DMS53 (cell line): Measurements from ENCODE around the gene SPECC1L.
A peak's percentile ranks its signal among the peaks of the same experiment; 100 is the strongest.
"Not testable (repeated sequence)": the region's sequence is repeated elsewhere in the genome, so short reads cannot be mapped to it uniquely, and the experiment has no call there.

ENCODE experiments used
- DNase-seq: peaks from one replicate; lab custom pipeline; 2025; lab: John Stamatoyannopoulos, UW

Gene SPECC1L

GRCh38 chr22:24284747-24285203 lies 14.1 kb downstream of the SPECC1L start:
- DNase-seq, result no peak

GRCh38 chr22:24285245-24285644 lies 14.6 kb downstream of the SPECC1L start:
- DNase-seq, result no peak

DNA sequence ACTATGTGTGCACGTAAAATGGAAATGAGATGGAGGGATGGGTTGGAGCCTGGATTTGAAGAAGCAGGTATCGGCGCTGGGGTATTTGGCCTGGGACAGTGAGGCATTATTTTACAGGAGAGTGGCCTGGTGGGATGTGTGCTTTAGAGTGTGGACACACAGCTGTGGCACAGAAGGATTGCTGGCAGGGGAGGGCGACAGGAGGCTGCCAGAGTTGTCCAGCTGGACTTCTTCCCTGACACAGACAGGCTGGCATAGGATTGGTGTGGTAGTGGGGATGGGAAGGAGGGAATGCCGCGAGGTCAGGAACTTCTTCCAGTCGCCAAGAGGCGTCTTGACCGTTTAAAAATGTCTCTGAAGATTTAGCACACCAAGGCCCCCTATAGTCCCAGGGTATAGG lies 16.6 kb downstream of the SPECC1L start:
- DNase-seq, result not testable (repeated sequence)

DNA sequence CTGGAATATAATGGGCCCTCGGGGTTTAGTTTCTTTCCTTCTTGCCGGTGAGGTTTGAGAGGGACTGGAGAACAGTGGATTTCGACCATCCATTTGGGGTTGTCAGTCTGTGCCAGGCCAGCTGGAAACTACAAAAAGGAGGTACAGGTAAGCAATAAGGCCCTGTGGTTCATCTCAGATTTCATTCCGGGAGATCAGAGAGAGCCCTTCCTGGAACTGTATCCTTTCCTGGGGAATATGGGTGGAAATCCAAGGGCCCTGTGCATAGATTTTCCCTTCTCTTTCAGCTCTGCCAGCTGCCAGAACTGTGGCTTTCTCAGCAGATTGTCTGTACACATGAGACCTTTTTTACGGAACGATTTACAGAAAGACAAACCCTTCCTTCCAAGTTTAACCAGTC lies 17.2 kb downstream of the SPECC1L start:
- DNase-seq, result not testable (repeated sequence)

DNA sequence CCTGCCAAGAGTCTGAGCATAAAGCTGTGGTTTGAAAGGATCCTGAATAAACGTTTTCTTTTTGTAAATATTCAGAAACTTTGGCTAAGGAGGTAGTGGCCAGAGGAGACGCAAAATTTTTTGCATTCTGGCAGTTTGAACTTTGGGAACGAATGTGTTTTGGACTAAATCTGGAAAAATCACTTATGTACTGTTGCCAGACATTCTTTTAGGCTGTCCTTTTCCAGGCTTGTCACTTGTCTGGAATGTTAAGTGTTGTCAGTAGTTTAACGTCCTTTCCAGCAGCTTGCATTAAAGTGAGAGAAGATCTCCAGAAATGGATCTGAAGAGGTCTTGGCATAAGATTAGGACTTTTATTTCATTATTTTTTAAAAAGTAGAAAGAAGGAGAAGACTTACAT lies 18.5 kb downstream of the SPECC1L start:
- DNase-seq, result no peak

- DNase-seq, result no peak
These were observed 19.1 kb downstream of the SPECC1L start for GRCh38 chr22:24289741-24290163.

DNA sequence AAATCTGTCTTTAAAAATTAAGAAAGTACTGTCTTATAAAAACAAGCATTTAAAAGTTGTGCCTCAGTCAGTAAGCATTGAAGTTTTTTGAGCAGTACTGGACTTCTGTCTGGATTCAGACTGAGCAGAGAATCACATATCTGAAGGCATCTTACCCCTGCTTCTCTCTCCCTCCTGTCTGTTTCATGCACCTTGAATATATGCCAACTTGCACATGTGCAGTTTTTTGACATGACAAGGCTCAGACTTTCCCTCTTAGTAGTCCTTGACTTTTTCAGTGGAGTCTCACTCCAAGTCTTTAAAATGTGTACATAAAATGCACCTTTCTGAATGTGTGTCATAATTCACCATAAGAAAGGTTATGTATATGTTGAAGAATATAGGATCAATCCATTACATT lies 19.8 kb downstream of the SPECC1L start:
- no peak for DNase-seq

- DNase-seq, result no peak
These were observed 21.0 kb downstream of the SPECC1L start for GRCh38 chr22:24291515-24292201.

DNA sequence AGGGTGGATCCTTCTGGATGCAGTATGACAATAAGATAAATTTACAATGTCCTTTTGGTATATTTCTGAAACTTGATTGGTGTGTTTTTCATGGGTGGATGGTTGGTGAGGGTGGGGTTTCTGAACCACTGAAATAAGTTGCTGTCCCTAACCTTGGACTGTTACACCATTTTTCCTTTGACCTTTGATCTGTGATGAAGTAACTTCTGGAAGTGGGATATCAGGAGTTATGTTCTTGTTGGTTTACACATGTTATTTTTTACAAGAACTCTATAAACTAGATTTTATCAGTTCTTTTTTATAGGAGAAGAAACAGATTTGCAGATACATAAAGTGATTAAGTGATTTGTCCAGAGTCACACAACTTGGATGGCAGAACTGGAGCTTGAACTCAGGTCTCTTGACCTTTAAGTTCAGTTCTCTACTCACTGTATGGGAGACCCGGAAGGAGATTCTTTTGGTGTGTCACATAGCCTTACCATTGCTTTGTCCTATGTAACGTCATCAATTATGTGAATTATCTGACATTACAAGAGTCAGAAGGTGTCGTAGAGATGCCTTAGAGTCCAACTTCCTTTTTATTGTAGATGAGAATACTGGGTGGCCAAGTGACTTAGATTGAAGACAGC lies 21.7 kb downstream of the SPECC1L start:
- not testable (repeated sequence) for DNase-seq

DNA sequence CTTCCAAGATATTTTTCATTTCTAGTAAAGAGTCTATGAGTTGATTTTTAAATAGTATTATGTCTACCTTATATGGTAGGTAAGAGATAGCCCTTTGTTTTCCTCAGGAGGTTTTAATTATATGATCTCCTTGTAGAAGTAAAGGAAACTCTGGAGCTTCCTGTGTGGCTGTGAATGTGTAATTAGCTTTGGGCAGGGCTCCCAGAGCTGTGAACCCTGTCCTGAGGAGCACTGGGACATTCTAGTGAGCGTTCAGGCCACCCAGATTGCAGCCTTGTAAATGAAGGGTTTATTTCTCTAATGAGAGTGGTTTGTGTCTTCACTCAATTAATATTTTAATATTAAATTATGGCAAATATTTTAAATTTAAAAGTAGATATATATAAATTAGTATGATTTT lies 24.3 kb downstream of the SPECC1L start:
- not testable (repeated sequence) for DNase-seq

DNA sequence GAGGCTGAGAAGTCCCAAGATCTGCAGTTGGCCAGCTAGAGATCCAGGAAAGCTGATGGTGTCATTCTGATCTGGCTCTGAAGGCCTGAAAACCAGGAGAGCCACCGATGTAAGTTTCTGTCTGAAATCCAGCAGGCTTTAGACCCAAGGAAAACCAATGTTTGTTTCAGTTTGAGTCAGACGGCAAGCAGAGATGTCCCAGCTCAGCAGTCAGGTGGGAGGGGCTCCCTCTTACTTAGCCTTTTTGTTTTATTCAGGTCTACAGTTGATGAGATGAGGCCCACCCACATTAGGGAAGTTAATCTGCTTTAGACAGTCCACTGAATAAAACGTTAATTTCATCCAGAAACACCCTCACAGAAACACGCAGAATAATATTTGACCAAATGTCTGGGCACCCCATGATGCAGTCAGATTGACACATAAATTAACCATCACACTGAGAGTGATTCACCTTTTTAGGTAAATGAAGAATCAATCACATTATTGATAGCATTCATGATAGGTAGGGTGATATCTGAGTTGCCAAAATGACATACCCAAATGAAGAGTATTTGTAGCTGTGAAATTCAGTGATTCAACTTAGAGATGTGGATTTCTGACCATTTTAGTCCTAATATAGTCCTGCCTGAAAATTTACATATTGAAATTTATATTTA lies 28.0 kb downstream of the SPECC1L start:
- not testable (repeated sequence) for DNase-seq

DNA sequence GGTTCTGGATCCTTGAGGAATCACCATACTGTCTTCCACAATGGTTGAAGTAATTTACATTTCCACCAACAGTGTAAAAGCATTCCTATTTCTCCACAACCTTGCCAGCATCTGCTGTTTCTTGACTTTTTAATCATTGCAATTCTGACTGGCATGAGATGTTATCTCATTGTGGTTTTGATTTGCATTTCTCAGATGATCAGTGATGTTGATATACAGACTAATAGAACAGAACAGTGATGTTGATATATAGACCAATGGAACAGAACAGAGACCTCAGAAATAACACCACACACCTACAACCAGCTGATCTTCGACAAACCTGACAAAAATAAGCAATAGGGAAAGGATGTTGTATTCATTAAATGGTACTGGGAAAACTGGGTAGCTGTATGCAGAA lies 29.9 kb downstream of the SPECC1L start:
- DNase-seq, result not testable (repeated sequence)

DNA sequence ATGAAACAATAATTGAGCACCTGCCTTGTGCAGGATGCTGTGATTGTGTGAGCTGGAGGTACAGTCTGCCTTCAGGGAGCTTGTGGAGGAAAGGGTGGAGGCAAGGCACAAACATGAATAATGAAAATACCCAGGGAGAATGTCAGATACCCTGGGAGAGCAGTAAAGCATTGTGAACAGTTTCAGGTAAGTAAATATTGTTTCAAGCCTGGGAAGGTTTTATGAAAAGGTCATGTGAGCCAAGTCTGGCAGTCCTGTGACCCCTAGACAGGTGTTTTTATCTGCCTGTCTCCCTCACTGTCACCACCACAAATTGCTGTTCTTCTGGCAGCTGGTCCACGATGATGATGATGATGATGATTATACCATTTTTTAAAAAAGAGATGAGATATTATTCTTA lies 32.0 kb downstream of the SPECC1L start:
- DNase-seq, result peak; percentile 65

- DNase-seq, result peak; percentile 71
These were observed 32.4 kb downstream of the SPECC1L start for GRCh38 chr22:24303007-24303406.

DNA sequence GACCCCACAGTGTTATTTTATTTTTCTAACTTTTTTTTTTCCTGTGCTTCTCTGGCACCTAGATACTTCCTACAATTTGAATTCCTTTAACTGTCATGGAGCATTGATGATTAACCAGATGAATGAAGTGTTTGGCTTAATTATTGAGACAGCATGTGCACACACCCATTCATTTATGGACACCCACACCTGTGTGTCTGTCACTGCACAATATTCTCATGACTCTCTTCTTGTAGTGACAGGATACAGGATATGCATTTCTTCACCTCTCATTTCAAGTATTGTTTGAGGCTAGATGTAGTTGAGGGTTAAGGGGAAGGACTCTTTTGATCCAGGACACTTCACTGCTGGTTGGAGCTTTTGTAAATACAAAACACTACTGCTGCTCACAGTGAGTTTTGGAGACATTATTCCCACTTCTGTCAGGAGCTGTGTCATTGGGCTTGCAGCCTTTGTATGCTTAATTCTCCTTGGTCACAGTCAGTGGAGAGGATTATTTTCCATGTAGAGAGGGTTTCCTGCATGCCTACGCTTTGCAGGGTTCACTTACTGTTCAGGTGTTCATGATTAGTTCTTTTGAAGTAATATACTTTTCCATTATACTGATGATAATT lies 33.5 kb downstream of the SPECC1L start:
- peak; percentile 65 for DNase-seq

GRCh38 chr22:24305260-24305692 lies 34.6 kb downstream of the SPECC1L start:
- DNase-seq, result no peak

DNA sequence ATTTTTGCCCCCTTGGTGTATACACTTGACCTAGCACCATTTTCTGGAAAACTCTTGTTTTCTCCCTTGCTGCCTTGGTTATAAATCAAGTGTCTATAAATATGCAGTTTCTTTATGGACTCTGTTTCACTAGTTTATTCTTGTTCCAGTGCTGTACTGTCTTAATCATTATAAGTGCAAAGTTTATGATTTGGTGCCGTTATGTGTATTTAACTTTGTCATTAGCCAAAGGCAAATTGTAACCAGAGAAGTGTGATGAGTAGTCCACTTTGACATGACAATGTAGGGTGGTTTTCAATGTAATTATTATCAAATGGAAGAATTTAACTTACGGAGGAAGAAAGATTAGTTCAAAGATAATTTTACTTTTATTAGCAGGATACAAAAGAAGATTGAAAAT lies 40.3 kb downstream of the SPECC1L start:
- no peak for DNase-seq

- no peak for DNase-seq
These were observed 44.8 kb downstream of the SPECC1L start for GRCh38 chr22:24315367-24315966.

DNA sequence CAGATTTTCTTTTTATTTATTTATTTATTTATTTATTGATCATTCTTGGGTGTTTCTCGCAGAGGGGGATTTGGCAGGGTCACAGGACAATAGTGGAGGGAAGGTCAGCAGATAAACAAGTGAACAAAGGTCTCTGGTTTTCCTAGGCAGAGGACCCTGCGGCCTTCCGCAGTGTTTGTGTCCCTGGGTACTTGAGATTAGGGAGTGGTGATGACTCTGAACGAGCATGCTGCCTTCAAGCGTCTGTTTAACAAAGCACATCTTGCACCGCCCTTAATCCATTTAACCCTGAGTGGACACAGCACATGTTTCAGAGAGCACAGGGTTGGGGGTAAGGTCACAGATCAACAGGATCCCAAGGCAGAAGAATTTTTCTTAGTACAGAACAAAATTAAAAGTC lies 45.6 kb downstream of the SPECC1L start:
- not testable (repeated sequence) for DNase-seq

DNA sequence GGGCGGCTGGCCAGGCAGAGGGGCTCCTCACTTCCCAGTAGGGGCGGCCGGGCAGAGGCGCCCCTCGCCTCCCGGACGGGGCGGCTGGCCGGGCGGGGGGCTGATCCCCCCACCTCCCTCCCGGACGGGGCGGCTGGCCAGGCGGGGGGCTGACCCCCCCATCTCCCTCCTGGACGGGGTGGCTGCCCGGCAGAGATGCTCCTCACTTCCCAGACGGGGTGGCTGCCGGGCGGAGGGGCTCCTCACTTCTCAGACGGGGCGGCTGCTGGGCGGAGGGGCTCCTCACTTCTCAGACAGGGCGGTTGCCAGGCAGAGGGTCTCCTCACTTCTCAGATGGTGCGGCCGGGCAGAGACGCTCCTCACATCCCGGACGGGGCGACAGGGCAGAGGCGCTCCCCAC lies 46.9 kb downstream of the SPECC1L start:
- DNase-seq, result not testable (repeated sequence)

DNA sequence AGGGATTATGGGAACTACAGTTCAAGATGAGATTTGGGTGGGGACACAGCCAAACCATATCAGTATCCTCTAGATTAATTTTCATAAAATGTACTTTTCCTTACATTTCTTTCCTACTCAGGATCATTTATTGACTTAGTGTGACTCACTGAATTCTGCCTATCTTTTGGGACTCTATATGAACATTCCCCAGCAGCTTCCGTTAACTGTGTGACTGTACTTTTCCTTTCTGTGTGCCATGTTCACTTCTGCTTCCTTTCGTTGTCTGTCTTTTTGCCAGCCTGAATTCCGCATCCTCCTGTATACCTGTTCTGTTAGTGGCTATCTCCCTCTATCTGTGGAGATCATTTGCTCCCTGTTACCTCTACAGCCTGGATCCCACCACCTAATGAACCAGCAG lies 48.8 kb downstream of the SPECC1L start:
- DNase-seq, result no peak

GRCh38 chr22:24321999-24322398 lies 51.4 kb downstream of the SPECC1L start:
- no peak for DNase-seq
